Ovary (tissue), 3 donors: ENCODE data around the gene MAP7.

Source experiments
- CTCF ChIP-seq, 3 donors: fragments of 450-650 bp in 2 of 3; fragments of 200-600 bp in 1 of 3; IDR thresholded peaks; one replicate each; pipeline versions ENCODE4 v1.5.1 to v1.8.0; 2016 to 2022; ENCODE audit warnings: antibody characterized with exemption in 3 of 3, mild to moderate bottlenecking in 1 of 3
- POLR2A ChIP-seq: fragments of 450-650 bp; IDR thresholded peaks from one replicate; pipeline ENCODE4 v1.6.1; 2017; ENCODE audit warnings: antibody characterized with exemption, mild to moderate bottlenecking, moderate library complexity
- donor health status: DM: no; HTN: no; CAD: no.

- TF ChIP-seq CTCF (IDR thresholded peaks at IDR 0.05): no peak
- TF ChIP-seq POLR2A: no peak
These were observed 187.5 kb downstream of the MAP7 start for GRCh38 chr6:136362421-136363356.
